Brain microvascular endothelial cell (primary cell): ENCODE measurements around the gene CFAP20DC.

Source experiments
- DNase-seq: peaks from one replicate; pipeline ENCODE4 v3.0.0-alpha.2; 2020
- H3K27ac ChIP-seq: fragments of 250-450 bp; sonication (Bioruptor Pico); 2 replicates; pipeline ENCODE4 v1.5.1; 2020; ENCODE audit warnings: mild to moderate bottlenecking, moderate library complexity
- H3K27me3 ChIP-seq: fragments of 250-450 bp; sonication (Bioruptor Pico); replicated peaks from 2 replicates; pipeline ENCODE4 v1.5.1; 2020; ENCODE audit warnings: mild to moderate bottlenecking
- H3K36me3 ChIP-seq: fragments of 250-450 bp; sonication (Bioruptor Pico); replicated peaks from 2 replicates; pipeline ENCODE4 v1.5.1; 2020; ENCODE audit warnings: mild to moderate bottlenecking
- H3K4me3 ChIP-seq: 2 replicates; pipeline ENCODE4 v1.5.1; 2011; ENCODE audit warnings: low read depth, mild to moderate bottlenecking, control low read depth, low read length, moderate library complexity
- CTCF ChIP-seq: IDR thresholded peaks from 2 replicates; pipeline ENCODE4 v1.5.1; 2011; ENCODE audit warnings: low read depth, mild to moderate bottlenecking, moderate library complexity, low read length, control low read depth, inconsistent platforms; ENCODE audit errors: missing control alignments
- in situ Hi-C: cut with HindIII; loops from 2 replicates; pipeline ENCODE4 v1.10.0; 2017; ENCODE audit warnings: low sequenced_read_pairs, low pct_ligation_motif_present

CFAP20DC gene

DNA sequence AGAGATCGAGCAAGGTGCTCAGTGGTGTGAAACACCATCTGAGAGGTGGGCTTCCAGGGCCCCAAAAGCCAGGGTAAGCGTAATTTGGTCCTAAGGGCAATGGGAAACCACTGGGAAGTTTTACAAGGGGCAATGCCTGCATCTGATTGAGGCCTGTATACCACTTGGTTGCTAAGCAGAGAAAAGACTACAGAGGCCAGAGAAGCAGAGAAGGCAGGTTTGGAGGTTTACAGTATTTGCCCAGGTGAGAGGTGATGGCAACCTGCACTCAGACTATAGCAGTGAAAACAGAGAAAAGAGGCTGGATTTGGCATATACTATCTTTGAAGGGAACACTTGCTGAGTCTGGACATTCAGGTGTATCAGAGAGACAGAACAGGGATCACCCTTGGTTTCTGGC, 249.8 kb downstream of the CFAP20DC start:
- in situ Hi-C loops: no loop called here
- Histone ChIP-seq H3K36me3 (no peaks in the 10 kb centered on the region), H3K27ac (no peak overlapping the region), H3K27me3 (no peaks in the 10 kb centered on the region), H3K4me3 (no peak overlapping the region)
- TF ChIP-seq CTCF: no peak
- DNase-seq: no peak

DNA sequence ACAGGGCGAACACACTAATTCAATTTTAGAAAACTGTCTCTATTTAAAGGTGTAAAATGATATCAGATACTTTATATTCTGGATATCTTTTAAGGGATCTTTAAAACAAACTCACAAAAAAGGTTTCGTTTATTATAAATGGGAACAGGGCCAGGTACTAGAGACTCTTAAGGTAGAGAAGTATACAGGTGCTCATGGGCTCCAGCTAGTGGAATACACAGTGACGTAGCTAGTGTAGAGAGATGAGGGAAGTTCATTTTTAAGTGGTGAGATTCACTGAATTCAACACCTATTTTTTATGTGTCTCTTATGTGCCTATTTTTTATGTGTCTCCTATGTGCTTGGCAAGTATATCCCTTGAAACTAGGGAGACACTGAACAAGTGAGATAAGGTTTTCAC, 250.6 kb downstream of the CFAP20DC start:
- TF ChIP-seq CTCF: no peak
- no peak for DNase-seq
- no peaks in the 10 kb centered on the region for H3K36me3 ChIP-seq
- H3K4me3 ChIP-seq: no peak overlapping the region
- no peaks in the 10 kb centered on the region for H3K27me3 ChIP-seq
- no peak overlapping the region for H3K27ac ChIP-seq
- in situ Hi-C loops: no loop called here

- no peaks in the 10 kb centered on the region for H3K27me3 ChIP-seq
- no peak for TF ChIP-seq CTCF
- no peaks in the 10 kb centered on the region for H3K36me3 ChIP-seq
- in situ Hi-C loops: no loop called here
- no peak for DNase-seq
- H3K4me3 ChIP-seq: no peak overlapping the region
- no peak overlapping the region for H3K27ac ChIP-seq
Observed at GRCh38 chr3:58798312-58798711, 251.5 kb downstream of the CFAP20DC start.

GRCh38 chr3:58794750-58795149, 255.1 kb downstream of the CFAP20DC start:
- Histone ChIP-seq H3K36me3 (no peaks in the 10 kb centered on the region), H3K27me3 (no peaks in the 10 kb centered on the region), H3K27ac (no peak overlapping the region), H3K4me3 (no peak overlapping the region)
- TF ChIP-seq CTCF: no peak
- in situ Hi-C loops: no loop called here
- DNase-seq: no peak

DNA sequence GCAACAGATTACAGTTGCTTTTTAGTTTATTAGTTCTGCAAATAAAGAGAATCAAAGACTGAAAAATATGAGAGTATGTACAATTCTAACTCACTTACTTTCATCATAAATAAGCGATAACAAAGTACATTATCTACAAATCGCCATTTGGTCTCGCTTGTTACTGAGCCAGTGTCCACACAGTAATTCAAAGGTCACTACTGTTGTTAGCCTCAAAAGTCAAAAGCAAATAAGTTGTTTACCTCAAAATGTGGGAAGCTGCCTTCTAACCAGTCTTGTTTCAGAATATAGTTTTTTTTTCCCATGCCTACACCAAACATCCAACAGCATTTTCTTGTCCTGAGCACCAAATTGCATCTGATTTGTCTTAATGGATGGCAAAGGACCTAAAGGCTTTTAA, 255.9 kb downstream of the CFAP20DC start:
- TF ChIP-seq CTCF: no peak
- in situ Hi-C loops: no loop called here
- Histone ChIP-seq H3K27ac (no peak overlapping the region), H3K4me3 (no peak overlapping the region), H3K36me3 (no peaks in the 10 kb centered on the region), H3K27me3 (no peaks in the 10 kb centered on the region)
- no peak for DNase-seq

GRCh38 chr3:58792921-58793451, 256.8 kb downstream of the CFAP20DC start:
- H3K27me3 ChIP-seq: no peaks in the 10 kb centered on the region
- no peak overlapping the region for H3K4me3 ChIP-seq
- no peak for TF ChIP-seq CTCF
- no peak for DNase-seq
- no peak overlapping the region for H3K27ac ChIP-seq
- H3K36me3 ChIP-seq: no peaks in the 10 kb centered on the region
- in situ Hi-C loops: no loop called here
